ENCODE results near the gene ROBO1.

- TF ChIP-seq, protein P1, sequence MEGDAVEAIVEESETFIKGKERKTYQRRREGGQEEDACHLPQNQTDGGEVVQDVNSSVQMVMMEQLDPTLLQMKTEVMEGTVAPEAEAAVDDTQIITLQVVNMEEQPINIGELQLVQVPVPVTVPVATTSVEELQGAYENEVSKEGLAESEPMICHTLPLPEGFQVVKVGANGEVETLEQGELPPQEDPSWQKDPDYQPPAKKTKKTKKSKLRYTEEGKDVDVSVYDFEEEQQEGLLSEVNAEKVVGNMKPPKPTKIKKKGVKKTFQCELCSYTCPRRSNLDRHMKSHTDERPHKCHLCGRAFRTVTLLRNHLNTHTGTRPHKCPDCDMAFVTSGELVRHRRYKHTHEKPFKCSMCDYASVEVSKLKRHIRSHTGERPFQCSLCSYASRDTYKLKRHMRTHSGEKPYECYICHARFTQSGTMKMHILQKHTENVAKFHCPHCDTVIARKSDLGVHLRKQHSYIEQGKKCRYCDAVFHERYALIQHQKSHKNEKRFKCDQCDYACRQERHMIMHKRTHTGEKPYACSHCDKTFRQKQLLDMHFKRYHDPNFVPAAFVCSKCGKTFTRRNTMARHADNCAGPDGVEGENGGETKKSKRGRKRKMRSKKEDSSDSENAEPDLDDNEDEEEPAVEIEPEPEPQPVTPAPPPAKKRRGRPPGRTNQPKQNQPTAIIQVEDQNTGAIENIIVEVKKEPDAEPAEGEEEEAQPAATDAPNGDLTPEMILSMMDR (IDR thresholded peaks at IDR 0.05) = no peak
- no peak for TF ChIP-seq EZH2 (IDR thresholded peaks at IDR 0.05; ENCODE audit: borderline replicate concordance, insufficient read depth, low read depth, low read length, poor library complexity, severe bottlenecking)
Measured at GRCh38 chr3:78601249-78601648, 1166.5 kb downstream of the ROBO1 start.

Measured in B cell (primary cell).